Liver (tissue), 9 donors: Measurements from ENCODE around the gene SULT1C4. TPM values are rescaled to one million over a fixed set of nuclear protein-coding genes. Genes with fewer than 3 reads are reported as not detected.

Experiments
- DNase-seq: peaks from one replicate; pipeline ENCODE4 v3.0.0-alpha.2; 2017; ENCODE audit warnings: low spot score
- H3K27ac ChIP-seq, 2 donors: one replicate each; pipeline ENCODE4 v1.7.0; 2013; ENCODE audit warnings: inconsistent platforms in 2 of 2, low read length in 2 of 2, control low read depth in 1 of 2, low read depth in 1 of 2, mild to moderate bottlenecking in 1 of 2
- H3K27me3 ChIP-seq, 4 donors: one replicate each; pipeline versions ENCODE4 v1.6.1 to v1.7.0; 2013; ENCODE audit warnings: low read length in 3 of 4, inconsistent platforms in 1 of 4, mild to moderate bottlenecking in 1 of 4, moderate library complexity in 1 of 4; ENCODE audit not compliant: control insufficient read depth in 4 of 4, insufficient read depth in 4 of 4
- H3K36me3 ChIP-seq, 4 donors: one replicate each; pipeline versions ENCODE4 v1.6.1 to v1.7.0; 2013; ENCODE audit warnings: low read length in 3 of 4, mild to moderate bottlenecking in 3 of 4, low read depth in 1 of 4, moderate library complexity in 1 of 4; ENCODE audit not compliant: control insufficient read depth in 4 of 4, insufficient read depth in 3 of 4
- H3K4me1 ChIP-seq, 4 donors: one replicate each; pipeline versions ENCODE4 v1.6.1 to v1.7.0; 2013; ENCODE audit warnings: low read length in 3 of 4, mild to moderate bottlenecking in 3 of 4, moderate library complexity in 1 of 4; ENCODE audit not compliant: control insufficient read depth in 4 of 4, insufficient read depth in 4 of 4
- H3K4me3 ChIP-seq, 3 donors: one replicate each; pipeline versions ENCODE4 v1.6.1 to v1.7.0; 2013; ENCODE audit warnings: low read length in 3 of 3, control low read depth in 1 of 3, low read depth in 1 of 3, mild to moderate bottlenecking in 1 of 3
- H3K9ac ChIP-seq, 2 donors: one replicate each; pipeline ENCODE4 v1.7.0; 2013; ENCODE audit warnings: low read length in 2 of 2, mild to moderate bottlenecking in 2 of 2, moderate library complexity in 2 of 2, control low read depth in 1 of 2, low read depth in 1 of 2
- H3K9me3 ChIP-seq, 4 donors: one replicate each; pipeline versions ENCODE4 v1.6.1 to v1.7.0; 2013; ENCODE audit warnings: low read length in 3 of 4; ENCODE audit not compliant: control insufficient read depth in 4 of 4
- CTCF ChIP-seq: fragments of 150-350 bp; IDR thresholded peaks from 2 replicates; pipeline ENCODE4 v1.5.1; 2017; ENCODE audit warnings: improper control_type of control experiment, low read depth, low read length; ENCODE audit not compliant: missing input control
- FOXA2 ChIP-seq: IDR thresholded peaks from 2 replicates; pipeline ENCODE4 v1.6.1; 2016; ENCODE audit warnings: antibody characterized with exemption
- GABPA ChIP-seq, 2 donors: IDR thresholded peaks in 1 of 2; conservative IDR thresholded peaks in 1 of 2; 2 replicates each; pipeline ENCODE4 v1.6.1; 2016; ENCODE audit warnings: antibody characterized with exemption in 2 of 2, mild to moderate bottlenecking in 1 of 2, moderate library complexity in 1 of 2
- HNF4A ChIP-seq, 2 donors: conservative IDR thresholded peaks; 2 replicates each; pipeline ENCODE4 v1.6.1; 2016; ENCODE audit warnings: antibody characterized with exemption in 2 of 2, mild to moderate bottlenecking in 2 of 2
- MAX ChIP-seq: IDR thresholded peaks from 2 replicates; pipeline ENCODE4 v1.6.1; 2016; ENCODE audit warnings: antibody characterized with exemption
- NR2F2 ChIP-seq: IDR thresholded peaks from 2 replicates; pipeline ENCODE4 v1.6.1; 2016; ENCODE audit warnings: antibody characterized with exemption
- REST ChIP-seq: IDR thresholded peaks from 2 replicates; pipeline ENCODE4 v1.6.1; 2016; ENCODE audit warnings: antibody characterized with exemption, mild to moderate bottlenecking
- RXRA ChIP-seq, 2 donors: IDR thresholded peaks; 2 replicates each; pipeline ENCODE4 v1.6.1; 2017 to 2018; ENCODE audit warnings: antibody characterized with exemption in 2 of 2, mild to moderate bottlenecking in 1 of 2
- YY1 ChIP-seq: IDR thresholded peaks from 2 replicates; pipeline ENCODE4 v1.6.1; 2016; ENCODE audit warnings: antibody characterized with exemption, mild to moderate bottlenecking
- ZBTB33 ChIP-seq: IDR thresholded peaks from 2 replicates; pipeline ENCODE4 v1.6.1; 2016; ENCODE audit warnings: antibody characterized with exemption
- WGBS: extraction: QIAGEN DNeasy Blood & Tissue Kit; methylation state at CpG from one replicate; pipeline ENCODE4 v1.1.7; 2013; 5-methylcytosine and 5-hydroxymethylcytosine counted together
- polyA plus RNA-seq, 2 donors: library from polyadenylated mRNA; stranded (reverse) in 1 of 2; unstranded in 1 of 2; fragments of 200-250 nt in 1 of 2; fragments of >200 nt in 1 of 2; fragmentation: Nextera tagmentation in 1 of 2; extraction: Ambion mirVana in 1 of 2; gene quantifications; one replicate each; pipeline versions ENCODE4 v1.2.1 to v1.2.3, GENCODE V29; 2013 to 2015
- total RNA-seq, 2 donors: library from RNA; depleted of rRNA; stranded (reverse); fragments of >200 nt; gene quantifications; one replicate each; pipeline ENCODE4 v1.2.3, GENCODE V29; 2014
- donor health status: healthy.
- donor health status: healthy.
- donor health status: healthy.
- donor health status: healthy.
- donor health status: healthy.

Gene SULT1C4
- total and polyA plus RNA-seq, 4 donors, result 1.0 to 12.8 (median 1.3) TPM

- TF ChIP-seq YY1 (no peak), HNF4A (conservative IDR thresholded peaks at IDR 0.05) (no peak), ZBTB33 (no peak), CTCF (no peak)
- H3K27me3 ChIP-seq, result no peaks in the 10 kb centered on the region
Measured at GRCh38 chr2:108384662-108385393, 7.1 kb downstream of the SULT1C4 start.

GRCh38 chr2:108385411-108386071 lies 7.8 kb downstream of the SULT1C4 start:
- Histone ChIP-seq H3K27ac (no peak overlapping the region), H3K4me1 (peaks cover 0 to 2% (median 0%) of the 10 kb centered on the region in 4 donors), H3K9ac (no peak overlapping the region), H3K36me3 (no peaks in the 10 kb centered on the region), H3K4me3 (no peak overlapping the region), H3K27me3 (no peaks in the 10 kb centered on the region), H3K9me3 (no peaks in the 10 kb centered on the region)
- DNase-seq, result no peak
- WGBS, result 81% methylated on average over 5 of the region's 5 CpGs
- TF ChIP-seq GABPA (IDR thresholded peaks at IDR 0.05 in 1 of 2, conservative IDR thresholded peaks at IDR 0.05 in 1 of 2) (no peak), RXRA (IDR thresholded peaks at IDR 0.05) (no peak), NR2F2 (no peak), REST (no peak), HNF4A (conservative IDR thresholded peaks at IDR 0.05) (no peak), MAX (no peak), FOXA2 (no peak)

More at GRCh38 chr2:108384662-108385393, 7.1 kb downstream of the SULT1C4 start:
- Histone ChIP-seq H3K9me3 (no peaks in the 10 kb centered on the region), H3K36me3 (no peaks in the 10 kb centered on the region), H3K4me1 (peaks cover 0 to 2% (median 0%) of the 10 kb centered on the region in 4 donors), H3K4me3 (no peak overlapping the region), H3K9ac (no peak overlapping the region), H3K27ac (no peak overlapping the region)
- WGBS, result 87% methylated on average over 5 of the region's 5 CpGs
- DNase-seq, result no peak
